HL-60 (cell line): ENCODE data around the gene FOXK2.

Experiments
- DNase-seq, 2 experiments: peaks; one replicate each; pipeline ENCODE4 v3.0.0-alpha.2; 2010 to 2020; ENCODE audit warnings: low read depth in 1 of 2, low spot score in 1 of 2
- H3K27ac ChIP-seq: fragments of 250-450 bp; sonication (Bioruptor Pico); replicated peaks from 2 replicates; pipeline ENCODE4 v1.5.1; 2020; ENCODE audit warnings: mild to moderate bottlenecking, moderate library complexity
- H3K27me3 ChIP-seq: fragments of 250-450 bp; sonication (Bioruptor Pico); 2 replicates; pipeline ENCODE4 v1.5.1; 2021; ENCODE audit warnings: mild to moderate bottlenecking, moderate library complexity; ENCODE audit not compliant: insufficient read depth, poor library complexity, severe bottlenecking
- H3K4me3 ChIP-seq: replicated peaks from 2 replicates; pipeline ENCODE4 v1.5.1; 2011; ENCODE audit warnings: mild to moderate bottlenecking, control low read depth, low read length; ENCODE audit not compliant: insufficient read depth
- CTCF ChIP-seq: IDR thresholded peaks from one replicate; pipeline ENCODE4 v1.5.1; 2011; ENCODE audit warnings: low read length, control low read depth, inconsistent platforms; ENCODE audit not compliant: insufficient read depth
- GABPA ChIP-seq: IDR thresholded peaks from 2 replicates; pipeline ENCODE4 v1.6.1; 2012; ENCODE audit warnings: low read depth
- POLR2AphosphoS5 ChIP-seq: IDR thresholded peaks from 2 replicates; pipeline ENCODE4 v1.6.1; 2012; ENCODE audit warnings: low read depth
- REST ChIP-seq: IDR thresholded peaks from 2 replicates; pipeline ENCODE4 v1.6.1; 2012; ENCODE audit warnings: low read depth; ENCODE audit not compliant: insufficient replicate concordance
- SPI1 ChIP-seq: IDR thresholded peaks from 2 replicates; pipeline ENCODE4 v1.6.1; 2012; ENCODE audit warnings: low read depth, mild to moderate bottlenecking, borderline replicate concordance

Gene FOXK2

GRCh38 chr17:82547981-82548380 lies 28.4 kb downstream of the FOXK2 start:
- no peak for TF ChIP-seq SPI1
- no peak for TF ChIP-seq GABPA
- no peak for TF ChIP-seq REST
- TF ChIP-seq CTCF = no peak
- TF ChIP-seq POLR2AphosphoS5 = no peak
- no peak overlapping the region for H3K27ac ChIP-seq
- H3K4me3 ChIP-seq = no peak overlapping the region
- no peaks in the 10 kb centered on the region for H3K27me3 ChIP-seq
- DNase-seq = no peak

GRCh38 chr17:82548681-82549303 lies 29.3 kb downstream of the FOXK2 start:
- no peak for TF ChIP-seq POLR2AphosphoS5
- TF ChIP-seq SPI1 = peak; percentile 4; the same call in 1 of the 2 replicates
- no peak for TF ChIP-seq CTCF
- peak; percentile 44 for TF ChIP-seq REST
- TF ChIP-seq GABPA = no peak
- Histone ChIP-seq H3K27ac (peak overlapping the region; percentile 54), H3K27me3 (no peaks in the 10 kb centered on the region), H3K4me3 (no peak overlapping the region)
- DNase-seq = peak in 1 of 2 experiments; percentile 79

- H3K27me3 ChIP-seq = no peaks in the 10 kb centered on the region
- H3K4me3 ChIP-seq = no peak overlapping the region
- DNase-seq = peak; percentile 54 to 86
- TF ChIP-seq GABPA (no peak), CTCF (peak; percentile 79)
- no peak overlapping the region for H3K27ac ChIP-seq
Measured at GRCh38 chr17:82551779-82552457, 32.4 kb downstream of the FOXK2 start.
